ENCODE data around the gene BGLAP.
A peak's percentile ranks its signal among the peaks of the same experiment; 100 is the strongest.

The BGLAP gene

DNA sequence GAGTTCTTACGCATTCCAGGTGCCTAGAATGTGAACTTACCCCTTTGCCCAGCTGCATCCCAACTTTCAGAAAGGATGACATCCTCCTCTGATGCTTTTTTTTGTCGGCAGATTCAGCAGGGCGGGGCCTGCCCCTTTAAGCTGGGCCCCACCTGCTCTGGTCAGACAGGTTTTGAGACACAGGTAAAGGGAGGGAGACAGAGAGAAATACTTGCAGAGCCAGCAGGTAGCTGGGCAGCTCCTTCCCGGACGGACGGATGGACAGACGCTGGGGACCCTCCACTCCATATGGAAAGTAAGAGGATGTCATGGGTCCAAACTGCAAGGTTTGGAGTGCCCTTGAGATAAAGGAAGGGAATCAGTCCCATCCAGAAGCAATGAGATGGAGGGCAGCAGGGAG, 42.1 kb downstream of the BGLAP start, which contains the start of gene TMEM79:
Gene TMEM79, plus strand, starts transcription at position 214 of the 400 bp plus-strand sequence. CDS start 902 bp downstream, outside the sequence.
- peaks cover 15% of the 10 kb centered on the region; the same call in 1 of the 2 replicates for H4K20me1 ChIP-seq (ENCODE audit: control insufficient read depth, insufficient read depth, low read depth, low read length)
- H3K4me1 ChIP-seq (ENCODE audit: control insufficient read depth, low read length): peaks cover 27% of the 10 kb centered on the region
- H3K27me3 ChIP-seq (ENCODE audit: control insufficient read depth, low read length): no peaks in the 10 kb centered on the region
- H3K36me3 ChIP-seq (ENCODE audit: control insufficient read depth, low read length): peaks cover 34% of the 10 kb centered on the region
- peak within 1 kb of the TSS; percentile 24 for H3K27ac ChIP-seq (ENCODE audit: low read depth, low read length)
- H3K9me2 ChIP-seq (replicated peaks; ENCODE audit: control insufficient read depth, low read length): no peaks in the 10 kb centered on the region
- no peaks in the 10 kb centered on the region for H3F3A ChIP-seq (ENCODE audit: control insufficient read depth, insufficient read depth)
- TF ChIP-seq, protein P1, sequence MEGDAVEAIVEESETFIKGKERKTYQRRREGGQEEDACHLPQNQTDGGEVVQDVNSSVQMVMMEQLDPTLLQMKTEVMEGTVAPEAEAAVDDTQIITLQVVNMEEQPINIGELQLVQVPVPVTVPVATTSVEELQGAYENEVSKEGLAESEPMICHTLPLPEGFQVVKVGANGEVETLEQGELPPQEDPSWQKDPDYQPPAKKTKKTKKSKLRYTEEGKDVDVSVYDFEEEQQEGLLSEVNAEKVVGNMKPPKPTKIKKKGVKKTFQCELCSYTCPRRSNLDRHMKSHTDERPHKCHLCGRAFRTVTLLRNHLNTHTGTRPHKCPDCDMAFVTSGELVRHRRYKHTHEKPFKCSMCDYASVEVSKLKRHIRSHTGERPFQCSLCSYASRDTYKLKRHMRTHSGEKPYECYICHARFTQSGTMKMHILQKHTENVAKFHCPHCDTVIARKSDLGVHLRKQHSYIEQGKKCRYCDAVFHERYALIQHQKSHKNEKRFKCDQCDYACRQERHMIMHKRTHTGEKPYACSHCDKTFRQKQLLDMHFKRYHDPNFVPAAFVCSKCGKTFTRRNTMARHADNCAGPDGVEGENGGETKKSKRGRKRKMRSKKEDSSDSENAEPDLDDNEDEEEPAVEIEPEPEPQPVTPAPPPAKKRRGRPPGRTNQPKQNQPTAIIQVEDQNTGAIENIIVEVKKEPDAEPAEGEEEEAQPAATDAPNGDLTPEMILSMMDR (IDR thresholded peaks at IDR 0.05; ENCODE audit: low read depth, low read length, poor library complexity, severe bottlenecking): no peak
- no peak for TF ChIP-seq EZH2phosphoT487 (IDR thresholded peaks at IDR 0.05; ENCODE audit: borderline replicate concordance, low read length)
- peak within 1 kb of the TSS; percentile 99 for H3K4me2 ChIP-seq (ENCODE audit: low read length)
- peak within 1 kb of the TSS; percentile 75 for H3K4me3 ChIP-seq (ENCODE audit: low read length)
- H3K9me3 ChIP-seq (ENCODE audit: control insufficient read depth, insufficient read depth, low read length): no peaks in the 10 kb centered on the region
- H3K79me2 ChIP-seq (ENCODE audit: control insufficient read depth, low read length): peaks cover 51% of the 10 kb centered on the region

DNA sequence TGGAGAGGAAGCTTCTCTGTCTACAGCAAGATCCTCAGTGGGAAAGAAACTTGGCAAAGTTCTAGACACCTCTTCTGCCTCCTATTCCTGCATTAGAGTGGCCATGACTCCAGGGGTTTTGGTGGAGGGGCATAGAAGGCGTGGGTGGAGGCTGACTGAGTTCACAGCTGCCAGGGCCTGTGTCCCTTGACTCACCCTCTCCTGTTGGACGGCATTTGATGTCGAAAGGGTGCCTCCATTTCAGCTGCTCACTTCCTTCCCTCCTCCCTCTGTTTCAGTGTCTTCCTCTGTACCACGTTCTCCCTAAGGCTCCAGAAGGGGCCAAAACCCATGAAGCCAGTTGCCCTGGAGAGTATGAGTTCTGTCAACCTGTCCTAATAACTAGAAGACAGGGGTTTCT, 42.8 kb downstream of the BGLAP start:
- H3K36me3 ChIP-seq (ENCODE audit: control insufficient read depth, low read length): peaks cover 28% of the 10 kb centered on the region
- peaks cover 27% of the 10 kb centered on the region for H3K4me1 ChIP-seq (ENCODE audit: control insufficient read depth, low read length)
- TF ChIP-seq, protein P1 (IDR thresholded peaks at IDR 0.05; ENCODE audit: low read depth, low read length, poor library complexity, severe bottlenecking): no peak
- TF ChIP-seq EZH2phosphoT487 (IDR thresholded peaks at IDR 0.05; ENCODE audit: borderline replicate concordance, low read length): no peak
- no peaks in the 10 kb centered on the region for H3K9me2 ChIP-seq (replicated peaks; ENCODE audit: control insufficient read depth, low read length)
- no peaks in the 10 kb centered on the region for H3F3A ChIP-seq (ENCODE audit: control insufficient read depth, insufficient read depth)
- H3K9me3 ChIP-seq (ENCODE audit: control insufficient read depth, insufficient read depth, low read length): no peaks in the 10 kb centered on the region
- H3K79me2 ChIP-seq (ENCODE audit: control insufficient read depth, low read length): peaks cover 45% of the 10 kb centered on the region
- no peaks in the 10 kb centered on the region for H3K27me3 ChIP-seq (ENCODE audit: control insufficient read depth, low read length)
- peaks cover 13% of the 10 kb centered on the region; the same call in 1 of the 2 replicates for H4K20me1 ChIP-seq (ENCODE audit: control insufficient read depth, insufficient read depth, low read depth, low read length)
- no peak overlapping the region for H3K4me3 ChIP-seq (ENCODE audit: low read length)
- no peak overlapping the region for H3K27ac ChIP-seq (ENCODE audit: low read depth, low read length)
- H3K4me2 ChIP-seq (ENCODE audit: low read length): no peak overlapping the region

DNA sequence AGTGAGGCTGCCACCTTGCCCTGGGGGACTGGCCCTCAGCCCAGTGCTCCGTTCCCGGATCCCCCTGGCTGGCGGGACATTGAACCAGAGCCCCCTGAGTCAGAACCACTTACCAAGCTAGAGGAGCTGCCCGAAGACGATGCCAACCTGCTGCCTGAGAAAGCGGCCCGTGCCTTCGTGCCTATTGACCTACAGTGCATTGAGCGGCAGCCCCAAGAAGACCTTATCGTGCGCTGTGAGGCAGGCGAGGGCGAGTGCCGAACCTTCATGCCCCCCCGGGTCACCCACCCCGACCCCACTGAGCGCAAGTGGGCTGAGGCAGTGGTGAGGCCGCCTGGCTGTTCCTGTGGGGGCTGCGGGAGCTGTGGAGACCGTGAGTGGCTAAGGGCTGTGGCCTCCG, 43.5 kb downstream of the BGLAP start:
- H3K79me2 ChIP-seq (ENCODE audit: control insufficient read depth, low read length): peaks cover 38% of the 10 kb centered on the region
- no peaks in the 10 kb centered on the region for H3K9me3 ChIP-seq (ENCODE audit: control insufficient read depth, insufficient read depth, low read length)
- no peak overlapping the region for H3K4me2 ChIP-seq (ENCODE audit: low read length)
- H3F3A ChIP-seq (ENCODE audit: control insufficient read depth, insufficient read depth): 0 out of 2 replicates have a peak, but pooled peaks cover 3% of the 10 kb centered on the region
- H3K9me2 ChIP-seq (replicated peaks; ENCODE audit: control insufficient read depth, low read length): no peaks in the 10 kb centered on the region
- H3K27me3 ChIP-seq (ENCODE audit: control insufficient read depth, low read length): no peaks in the 10 kb centered on the region
- no peak overlapping the region for H3K27ac ChIP-seq (ENCODE audit: low read depth, low read length)
- H3K36me3 ChIP-seq (ENCODE audit: control insufficient read depth, low read length): peaks cover 21% of the 10 kb centered on the region
- H4K20me1 ChIP-seq (ENCODE audit: control insufficient read depth, insufficient read depth, low read depth, low read length): 0 out of 2 replicates have a peak, but pooled peaks cover 7% of the 10 kb centered on the region
- no peak overlapping the region for H3K4me3 ChIP-seq (ENCODE audit: low read length)
- peaks cover 21% of the 10 kb centered on the region for H3K4me1 ChIP-seq (ENCODE audit: control insufficient read depth, low read length)
- TF ChIP-seq EZH2phosphoT487 (IDR thresholded peaks at IDR 0.05; ENCODE audit: borderline replicate concordance, low read length): no peak
- TF ChIP-seq, protein P1 (IDR thresholded peaks at IDR 0.05; ENCODE audit: low read depth, low read length, poor library complexity, severe bottlenecking): no peak
